GM12878 (cell line): ENCODE results near the gene PDGFA. TPM values are rescaled to one million over a fixed set of nuclear protein-coding genes. Genes with fewer than 3 reads are reported as not detected.

ENCODE experiments used
- ATAC-seq: fragments of 200-7000 bp; cut with Tn5 transposase; 3 replicates; pipeline ENCODE4 v1.9.1; 2020; ENCODE audit warnings: mild to moderate bottlenecking, moderate library complexity
- BruUV-seq: library from RNA; stranded (reverse); fragments of 400-500 nt; replicated peaks from 2 replicates; lab custom pipeline; 2021; lab: Mats Ljungman, UMichigan
- CTCF ChIA-PET: fragments of 300-600 bp; sonication (Branson Sonifier 250); formaldehyde crosslinking; extraction: SDS; loops from one replicate; lab custom pipeline; 2021; ENCODE audit warnings: inconsistent platforms; lab: Yijun Ruan, JAX
- POLR2A ChIA-PET: fragments of 350-600 bp; formaldehyde crosslinking; extraction: SDS; loops from one replicate; lab custom pipeline; 2021; ENCODE audit warnings: inconsistent platforms; lab: Charles Lee
- RAD21 ChIA-PET: fragments of 300-600 bp; sonication (Branson Sonifier 250); formaldehyde crosslinking; loops from one replicate; lab custom pipeline; 2023; ENCODE audit warnings: antibody characterized with exemption; ENCODE audit not compliant: unreplicated experiment; lab: Charles Lee
- SMC1A ChIA-PET: fragments of 300-600 bp; sonication (Branson Sonifier 250); formaldehyde crosslinking; loops from one replicate; lab custom pipeline; 2023; ENCODE audit not compliant: unreplicated experiment, uncharacterized antibody; lab: Charles Lee
- DNase-seq: peaks from one replicate; pipeline ENCODE4 v3.0.0-alpha.2; 2011; ENCODE audit warnings: low read depth, low spot score
- FAIRE-seq: peaks from 3 replicates; lab custom pipeline; 2011; peaks lifted over from hg19 to GRCh38; lab: Jason Lieb, UNC
- H2AFZ ChIP-seq: 2 replicates; pipeline ENCODE4 v1.6.0; 2011; ENCODE audit warnings: low read depth, low read length, control low read depth; ENCODE audit not compliant: control insufficient read depth
- H3K27ac ChIP-seq: 2 replicates; pipeline ENCODE4 v1.5.1; 2011; ENCODE audit warnings: control low read depth; ENCODE audit not compliant: control insufficient read depth, insufficient read depth
- H3K27me3 ChIP-seq, 2 experiments: replicated peaks in 1 of 2; 2 replicates each; pipeline versions ENCODE4 v1.6.0 to v1.6.1; 2011; ENCODE audit warnings: low read length in 1 of 2; ENCODE audit not compliant: control insufficient read depth in 2 of 2, insufficient read depth in 2 of 2
- H3K36me3 ChIP-seq, 2 experiments: 2 replicates each; pipeline ENCODE4 v1.5.1; 2011; ENCODE audit warnings: low read length in 1 of 2; ENCODE audit not compliant: control insufficient read depth in 2 of 2, insufficient read depth in 2 of 2
- H3K4me1 ChIP-seq: 2 replicates; pipeline ENCODE4 v1.6.1; 2011; ENCODE audit warnings: mild to moderate bottlenecking, low read length, moderate library complexity, mixed read lengths; ENCODE audit not compliant: control insufficient read depth, insufficient read depth
- H3K4me2 ChIP-seq: 2 replicates; pipeline ENCODE4 v1.6.0; 2011; ENCODE audit warnings: control low read depth; ENCODE audit not compliant: control insufficient read depth, insufficient read depth
- H3K4me3 ChIP-seq: fragments of 200-600 bp; sonication (generic); 2 replicates; pipeline ENCODE4 v1.5.1; 2016
- H3K79me2 ChIP-seq: 2 replicates; pipeline ENCODE4 v1.6.0; 2011; ENCODE audit warnings: low read length; ENCODE audit not compliant: control insufficient read depth, insufficient read depth
- H3K9ac ChIP-seq: 2 replicates; pipeline ENCODE4 v1.8.0; 2011; ENCODE audit warnings: low read length, control low read depth, mixed read lengths; ENCODE audit not compliant: control insufficient read depth, insufficient read depth
- H3K9me3 ChIP-seq: replicated peaks from 3 replicates; pipeline ENCODE4 v1.5.1; 2011; ENCODE audit warnings: mild to moderate bottlenecking, low read length; ENCODE audit not compliant: control insufficient read depth, insufficient read depth
- H4K20me1 ChIP-seq: 2 replicates; pipeline ENCODE4 v1.6.0; 2011; ENCODE audit not compliant: control insufficient read depth, insufficient read depth
- ATF7 ChIP-seq: fragments of 450-650 bp; IDR thresholded peaks from 2 replicates; pipeline ENCODE4 v1.6.1; 2016; ENCODE audit warnings: low read depth, mild to moderate bottlenecking
- BHLHE40 ChIP-seq, 2 experiments: fragments of 450-650 bp in 1 of 2; IDR thresholded peaks; 2 replicates each; pipeline ENCODE4 v1.6.1; 2011 to 2017; ENCODE audit warnings: low read depth in 2 of 2, borderline replicate concordance in 1 of 2, improper control_type of control experiment in 1 of 2, low read length in 1 of 2, mild to moderate bottlenecking in 1 of 2
- CREM ChIP-seq: IDR thresholded peaks from 2 replicates; pipeline ENCODE4 v1.6.1; 2014; ENCODE audit warnings: antibody characterized with exemption, low read depth
- EGR1 ChIP-seq, 2 experiments: IDR thresholded peaks; 1 replicate in 1 of 2; 2 replicates in 1 of 2; pipeline ENCODE4 v1.6.1; 2011 to 2012; ENCODE audit warnings: low read depth in 2 of 2, low read length in 2 of 2, borderline replicate concordance in 1 of 2, mild to moderate bottlenecking in 1 of 2, moderate library complexity in 1 of 2
- IKZF1 ChIP-seq: fragments of 450-650 bp; conservative IDR thresholded peaks from 2 replicates; pipeline ENCODE4 v1.6.1; 2017; ENCODE audit warnings: antibody characterized with exemption, mild to moderate bottlenecking
- IKZF2 ChIP-seq, 2 experiments: fragments of 450-650 bp; IDR thresholded peaks; 2 replicates each; pipeline ENCODE4 v1.6.1; 2017; ENCODE audit warnings: mild to moderate bottlenecking in 2 of 2, moderate library complexity in 2 of 2
- KDM1A ChIP-seq: fragments of 200-600 bp; sonication (generic); IDR thresholded peaks from 2 replicates; pipeline ENCODE4 v1.6.1; 2016; ENCODE audit warnings: borderline replicate concordance
- MEF2A ChIP-seq: IDR thresholded peaks from 2 replicates; pipeline ENCODE4 v1.6.1; 2011; ENCODE audit warnings: low read depth, mild to moderate bottlenecking, low read length, moderate library complexity; ENCODE audit not compliant: insufficient read depth
- MEF2B ChIP-seq: fragments of 450-650 bp; IDR thresholded peaks from 2 replicates; pipeline ENCODE4 v1.6.1; 2018; ENCODE audit warnings: mild to moderate bottlenecking, moderate library complexity; ENCODE audit not compliant: partially characterized antibody, poor library complexity, severe bottlenecking
- RUNX3 ChIP-seq: IDR thresholded peaks from 2 replicates; pipeline ENCODE4 v1.6.1; 2012; ENCODE audit warnings: low read length, inconsistent platforms
- YBX1 ChIP-seq: fragments of 450-650 bp; IDR thresholded peaks from 2 replicates; pipeline ENCODE4 v1.6.1; 2016; ENCODE audit warnings: antibody characterized with exemption
- ZNF384 ChIP-seq: IDR thresholded peaks from 2 replicates; pipeline ENCODE4 v1.6.1; 2012; ENCODE audit warnings: low read depth, mild to moderate bottlenecking, low read length, improper control_type of control experiment, borderline replicate concordance
- ZZZ3 ChIP-seq: IDR thresholded peaks from 2 replicates; pipeline ENCODE4 v1.6.1; 2011; ENCODE audit warnings: low read depth; ENCODE audit not compliant: control insufficient read depth, insufficient read length
- WGBS: methylation state at CpG from one replicate; pipeline ENCODE4 v1.1.6; 2016; ENCODE audit warnings: low lambda C conversion rate; ENCODE audit not compliant: insufficient replicate concordance, insufficient coverage; ENCODE audit errors: missing lambda C conversion rate; 5-methylcytosine and 5-hydroxymethylcytosine counted together
- in situ Hi-C: fragments of 300-500 bp; cut with MboI; formaldehyde crosslinking; loops from 9 replicates; pipeline ENCODE4 v1.14.3; 2018; ENCODE audit warnings: mixed read lengths
- intact Hi-C: fragments of 100-400 bp; cut with micrococcal nuclease; formaldehyde crosslinking; loops from one replicate; pipeline ENCODE4 v1.14.2; 2022; ENCODE audit not compliant: unreplicated experiment
- polyA plus RNA-seq, 11 experiments: library from polyadenylated mRNA; depleted of rRNA in 4 of 11; unstranded in 6 of 11; stranded (reverse) in 5 of 11; fragments of >200 nt; fragmentation: Nextera tagmentation in 4 of 11; fragmentation: Illumina TruSeq in 1 of 11; extraction: Ambion mirVana in 4 of 11; extraction: Trizol in 1 of 11; gene quantifications; 1 replicate in 1 of 11; 2 replicates in 10 of 11; pipeline versions ENCODE4 v1.2.1 to v1.2.3, GENCODE V29; 2011 to 2016; ENCODE audit warnings: inconsistent platforms in 2 of 11, missing spikeins in 2 of 11, low read depth in 1 of 11
- total RNA-seq, 4 experiments: library from RNA; depleted of rRNA in 3 of 4; stranded (reverse); fragments of >200 nt in 3 of 4; fragmentation: Illumina TruSeq in 1 of 4; extraction: Trizol in 1 of 4; gene quantifications; 2 replicates each; pipeline versions ENCODE4 v1.2.1 to v1.2.3, GENCODE V29; 2013 to 2021
- TF ChIP-seq, protein P1 (sequence below): fragments of 450-650 bp; IDR thresholded peaks from 2 replicates; pipeline ENCODE4 v1.6.1; 2016; ENCODE audit warnings: mild to moderate bottlenecking

Gene PDGFA
- total and polyA plus RNA-seq, 10 of the 15 experiments (the other 5 are each of a cell fraction or from before 2014, with no cell fraction given), result 2.5 to 10.0 (median 5.6) TPM

DNA sequence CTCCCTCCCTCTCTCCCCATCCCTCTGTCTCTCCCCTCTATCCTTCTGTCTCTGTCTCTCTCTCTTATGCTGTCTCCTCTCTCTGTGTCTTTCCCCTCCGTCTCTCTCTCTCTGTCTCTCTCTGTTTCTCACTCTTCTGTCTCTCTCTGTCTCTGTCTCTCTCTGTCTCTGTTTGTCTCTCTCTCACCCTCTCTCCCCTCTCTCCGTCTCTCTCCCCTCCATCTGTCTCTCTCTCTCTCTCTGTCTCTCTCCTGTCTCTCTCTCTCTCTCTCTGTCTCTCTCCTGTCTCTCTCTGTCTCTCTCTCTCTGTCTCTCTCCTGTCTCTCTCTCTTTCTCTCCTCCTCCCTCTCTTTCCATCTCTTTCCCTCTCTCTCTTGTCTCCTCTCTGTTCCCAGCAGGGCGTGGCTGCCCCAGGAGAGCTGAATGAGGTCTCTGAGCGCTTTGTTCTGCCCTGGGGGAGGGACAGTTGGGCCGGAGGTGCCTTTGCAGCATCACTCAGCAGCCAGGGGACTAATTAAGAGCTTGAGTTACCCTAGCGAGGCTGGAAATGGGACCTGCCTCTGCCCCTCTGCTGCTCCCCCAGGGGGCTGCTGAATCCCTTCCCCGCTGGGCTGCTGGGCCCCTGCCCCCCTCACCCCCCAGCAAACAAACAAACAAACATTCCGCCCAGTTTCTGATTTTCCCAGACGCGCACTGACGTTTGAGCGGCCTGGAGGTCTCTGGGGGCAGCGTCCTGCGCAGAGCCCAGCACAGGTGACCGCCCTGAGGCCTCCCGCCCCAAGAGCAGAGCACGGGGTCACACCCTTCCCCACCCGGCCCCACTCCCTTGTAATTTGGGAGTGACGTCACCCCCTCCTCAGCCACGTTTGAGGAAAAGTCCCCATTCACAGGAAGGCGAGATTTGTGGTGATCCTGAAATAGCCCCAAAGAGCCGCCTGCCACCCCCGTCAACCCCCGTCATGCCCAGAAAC lies 68.1 kb downstream of the PDGFA start:
- peak overlapping the region; percentile 44 for H2AFZ ChIP-seq
- peak overlapping the region; percentile 54; the same call in 1 of the 2 replicates for H3K4me2 ChIP-seq
- SMC1A ChIA-PET, result no interaction called here

More for the DNA sequence above, 68.1 kb downstream of the PDGFA start:
- H3K4me1 ChIP-seq, result peaks cover 10% of the 10 kb centered on the region; the same call in 1 of the 2 replicates
- no peaks in the 10 kb centered on the region for H3K27me3 ChIP-seq
- no peak overlapping the region for H3K9ac ChIP-seq
- H3K36me3 ChIP-seq, result no peaks in the 10 kb centered on the region
- no TSS peak for BruUV-seq
- 0 out of 2 replicates have a peak, but pooled peaks have one; percentile 49 for TF ChIP-seq MEF2A
- no peak for TF ChIP-seq ZNF384
- peak in 1 of 2 experiments; percentile 37; a peak in 1 of 3 replicates for TF ChIP-seq EGR1 (IDR thresholded peaks at IDR 0.05; ENCODE audit: borderline replicate concordance in 1 of 2, low read depth in 2 of 2, low read length in 2 of 2)
- 0 out of 4 replicates have a peak, but pooled peaks of 1 of the 2 experiments have one; percentile 36 for TF ChIP-seq IKZF2 (IDR thresholded peaks at IDR 0.05)
- TF ChIP-seq ZZZ3, result no peak
- peak; percentile 59; the same call in 1 of the 2 replicates for TF ChIP-seq IKZF1
- 0 out of 2 replicates have a peak, but pooled peaks have one; percentile 33 for TF ChIP-seq YBX1
- peak; percentile 47 for TF ChIP-seq RUNX3
- TF ChIP-seq MEF2B, result peak; percentile 65
- peak in 1 of 2 experiments; percentile 26; a peak in 1 of 4 replicates for TF ChIP-seq BHLHE40 (IDR thresholded peaks at IDR 0.05; ENCODE audit: borderline replicate concordance in 1 of 2, low read depth in 2 of 2, low read length in 1 of 2)
- TF ChIP-seq ATF7, result peak; percentile 85
- TF ChIP-seq, protein P1, sequence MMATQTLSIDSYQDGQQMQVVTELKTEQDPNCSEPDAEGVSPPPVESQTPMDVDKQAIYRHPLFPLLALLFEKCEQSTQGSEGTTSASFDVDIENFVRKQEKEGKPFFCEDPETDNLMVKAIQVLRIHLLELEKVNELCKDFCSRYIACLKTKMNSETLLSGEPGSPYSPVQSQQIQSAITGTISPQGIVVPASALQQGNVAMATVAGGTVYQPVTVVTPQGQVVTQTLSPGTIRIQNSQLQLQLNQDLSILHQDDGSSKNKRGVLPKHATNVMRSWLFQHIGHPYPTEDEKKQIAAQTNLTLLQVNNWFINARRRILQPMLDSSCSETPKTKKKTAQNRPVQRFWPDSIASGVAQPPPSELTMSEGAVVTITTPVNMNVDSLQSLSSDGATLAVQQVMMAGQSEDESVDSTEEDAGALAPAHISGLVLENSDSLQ, result no peak
- TF ChIP-seq CREM, result peak; percentile 12; the same call in 1 of the 2 replicates
- no peak for TF ChIP-seq KDM1A
- TF ChIP-seq, all 136 proteins: peak for 10
- ATAC-seq (peak; percentile 56), DNase-seq (no peak), FAIRE-seq (no peak)
- CTCF ChIA-PET, result interaction anchor here (1.3 kb wide), 1 partner anchor 9 kb away, joined by 3 read pairs; no protein-coding TSS in a partner anchor
- H4K20me1 ChIP-seq, result no peaks in the 10 kb centered on the region
- RAD21 ChIA-PET, result interaction anchor here (0.6 kb wide), 1 partner anchor 38 kb away, joined by 3 read pairs; no protein-coding TSS in a partner anchor
- in situ Hi-C loops, result no loop called here
- intact Hi-C loops, result no loop called here
- no peaks in the 10 kb centered on the region for H3K79me2 ChIP-seq
- no peaks in the 10 kb centered on the region for H3K9me3 ChIP-seq
- H3K27ac ChIP-seq, result no peak overlapping the region
- no peak overlapping the region for H3K4me3 ChIP-seq
- 21% methylated on average over 24 of the region's 24 CpGs for WGBS
- POLR2A ChIA-PET, result interaction anchor here (0.7 kb wide), 1 partner anchor 18 kb away, joined by 3 read pairs; no protein-coding TSS in a partner anchor
